ENCODE data around the gene UNC93B1.

DNA sequence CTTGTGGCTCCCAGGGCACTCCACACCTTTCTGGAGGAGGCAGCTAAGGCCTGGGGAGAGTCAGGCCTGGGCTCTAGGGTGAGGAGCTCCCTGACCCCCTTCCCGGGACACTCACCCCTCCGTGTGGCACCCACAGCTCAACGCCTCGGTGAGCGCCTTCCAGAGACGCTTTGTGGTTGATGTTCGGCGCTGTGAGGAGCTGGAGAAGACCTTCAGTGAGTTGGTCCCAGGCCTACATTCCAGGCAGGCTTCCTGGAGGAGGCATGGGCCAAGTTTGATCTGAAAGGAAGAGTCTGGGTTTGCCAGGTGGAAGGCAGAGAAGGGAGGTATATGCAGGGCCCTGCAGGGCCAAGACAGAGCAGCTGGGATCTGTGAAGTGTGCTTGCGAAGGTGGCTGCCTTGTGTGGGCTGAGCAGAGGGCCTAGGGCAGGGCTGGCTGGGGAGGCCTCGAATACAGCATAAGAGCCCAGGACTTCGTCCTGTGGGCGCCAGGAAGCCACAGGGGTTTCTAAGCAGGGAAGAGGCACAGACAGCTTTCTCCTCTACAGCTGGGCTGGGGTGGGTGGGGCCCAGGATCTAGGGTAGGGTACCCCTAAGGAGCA, 37.8 kb upstream of the UNC93B1 start:
- TF ChIP-seq POLR2A (IDR thresholded peaks at IDR 0.05; ENCODE audit: low read depth, low read length) (no peak), POLR2AphosphoS5 (IDR thresholded peaks at IDR 0.05; ENCODE audit: low read depth, low read length) (no peak), TAF1 (IDR thresholded peaks at IDR 0.05; ENCODE audit: borderline replicate concordance, low read depth, low read length) (no peak)

Data from GM12892 (cell line).